NOMO-1 treated with dmso at 0.1 percent for 144 hours (cell line): ENCODE results near the gene MYH13.

Experiments
- DNase-seq: peaks from one replicate; lab custom pipeline; 2025; ENCODE audit not compliant: unreplicated experiment; lab: John Stamatoyannopoulos, UW

MYH13 gene

DNA sequence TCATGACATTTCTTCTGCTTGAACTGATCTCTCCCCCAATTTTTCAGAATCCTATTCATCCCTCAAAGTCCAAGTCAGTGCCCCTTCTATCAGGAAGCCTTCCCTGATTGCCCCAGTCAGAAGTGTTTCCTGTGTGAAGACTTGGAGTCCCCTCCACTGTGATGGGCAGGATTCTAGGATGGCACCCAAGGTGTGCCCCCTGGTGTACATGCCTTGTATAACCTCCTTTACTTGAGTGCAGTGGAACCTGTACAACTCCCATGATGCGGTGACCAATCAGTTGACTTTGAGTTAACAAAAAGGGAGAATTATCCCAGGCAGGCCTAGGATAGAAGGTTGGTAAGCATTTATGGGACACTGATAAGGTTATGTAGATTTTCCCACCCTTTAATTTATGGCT is 23.4 kb downstream of the MYH13 start:
- no peak for DNase-seq

DNA sequence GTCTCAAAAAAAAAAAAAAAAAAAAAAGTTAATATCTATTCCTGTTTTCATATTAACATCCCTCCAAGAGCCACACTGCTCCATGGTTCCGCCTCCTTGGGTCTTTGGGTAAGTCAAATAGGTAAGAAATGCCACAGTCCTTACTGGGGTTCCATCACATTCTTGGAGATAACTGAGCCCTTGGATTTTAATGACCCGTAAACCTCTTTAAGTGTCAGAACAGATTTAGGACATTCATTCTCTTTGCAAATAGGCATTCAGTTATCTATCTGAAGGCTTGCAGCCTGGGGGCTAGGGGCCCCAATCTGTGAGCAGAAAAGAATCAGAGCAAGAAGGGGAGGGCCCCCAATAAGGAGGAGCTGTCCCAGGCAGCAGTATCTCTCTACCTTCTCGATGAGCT is 28.0 kb downstream of the MYH13 start:
- DNase-seq: no peak

DNA sequence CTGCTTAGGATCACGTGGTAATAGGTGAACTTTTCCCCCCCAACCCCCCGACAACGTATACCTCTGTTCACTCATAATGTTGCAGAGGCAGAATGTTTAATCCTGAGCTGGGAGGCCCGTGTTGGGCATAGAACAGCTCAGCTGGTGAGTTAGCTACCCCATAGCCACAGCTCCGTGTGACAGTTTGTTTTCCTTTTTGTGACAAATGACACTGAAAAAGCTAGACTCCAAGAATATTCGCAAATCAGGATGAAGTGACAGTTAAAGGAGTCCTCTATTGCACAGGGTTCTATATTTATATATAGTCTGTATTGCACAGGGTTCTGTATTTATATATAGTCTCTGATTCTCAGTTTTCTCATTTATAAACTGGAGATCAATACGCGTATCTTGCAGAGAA is 33.8 kb downstream of the MYH13 start:
- no peak for DNase-seq

DNA sequence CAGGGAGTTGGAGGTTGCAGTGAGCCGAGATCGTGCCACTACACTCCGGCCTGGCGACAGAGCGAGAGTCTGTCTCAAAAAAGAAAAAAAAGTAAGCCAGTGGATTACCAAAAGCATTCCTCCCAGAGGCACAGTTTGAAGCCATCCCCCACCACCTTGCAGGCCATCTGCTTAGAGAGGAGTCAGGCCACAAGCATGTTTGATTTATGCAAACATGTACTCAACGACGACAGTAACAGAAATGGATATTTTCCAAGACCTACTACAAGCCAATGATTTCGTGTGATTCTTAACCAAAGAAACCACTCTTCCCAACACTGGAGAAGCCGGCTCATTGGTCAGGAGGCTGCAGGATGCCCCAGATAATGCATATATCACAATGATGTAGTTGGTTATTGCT is 34.8 kb downstream of the MYH13 start:
- DNase-seq: no peak

GRCh38 chr17:10337136-10337535 is 35.7 kb downstream of the MYH13 start:
- DNase-seq: no peak

- DNase-seq: no peak
Measured at GRCh38 chr17:10336393-10336792, 36.4 kb downstream of the MYH13 start.

GRCh38 chr17:10332515-10332914 is 40.3 kb downstream of the MYH13 start:
- DNase-seq: no peak

- no peak for DNase-seq
Measured at GRCh38 chr17:10328971-10329923, 43.6 kb downstream of the MYH13 start.

DNA sequence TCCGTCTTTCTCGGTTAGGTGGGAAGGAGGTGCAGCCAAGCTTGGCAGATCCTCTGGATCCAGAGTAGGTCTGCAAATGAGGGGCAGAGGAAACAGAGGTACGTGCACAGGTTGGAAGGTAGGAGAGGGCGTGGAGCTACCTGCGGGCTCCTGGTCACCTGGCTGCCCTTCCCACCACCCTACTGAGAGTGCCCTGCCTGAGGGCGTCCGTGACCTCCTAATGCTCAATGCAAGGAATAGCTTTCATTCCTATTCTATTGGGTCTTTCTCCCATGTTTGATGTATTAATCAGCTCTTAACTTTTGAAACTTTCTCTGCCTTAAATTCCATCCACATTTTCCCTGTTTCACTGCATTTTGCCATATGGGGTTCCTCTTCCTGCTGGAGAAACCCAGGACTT is 44.6 kb downstream of the MYH13 start:
- DNase-seq: no peak

DNA sequence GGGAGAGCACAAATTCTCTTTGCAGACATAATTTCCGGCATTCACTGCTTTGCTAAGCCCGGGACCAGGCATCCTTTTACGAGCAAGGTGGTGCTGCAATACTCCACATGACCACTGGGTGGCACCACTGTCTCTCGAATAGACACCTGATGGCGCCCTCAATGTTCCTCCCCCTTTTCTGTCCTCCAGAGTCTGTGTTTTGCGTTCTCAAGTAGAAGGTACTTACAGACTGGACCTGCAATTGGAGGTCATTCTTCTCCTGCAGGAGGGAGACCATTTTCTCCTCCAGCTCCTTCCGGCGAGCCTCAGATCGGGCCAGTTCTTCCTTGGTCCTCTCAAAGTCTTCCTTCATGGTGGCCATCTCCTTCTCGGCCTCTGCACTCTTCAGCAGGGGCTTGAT is 45.2 kb downstream of the MYH13 start:
- no peak for DNase-seq

DNA sequence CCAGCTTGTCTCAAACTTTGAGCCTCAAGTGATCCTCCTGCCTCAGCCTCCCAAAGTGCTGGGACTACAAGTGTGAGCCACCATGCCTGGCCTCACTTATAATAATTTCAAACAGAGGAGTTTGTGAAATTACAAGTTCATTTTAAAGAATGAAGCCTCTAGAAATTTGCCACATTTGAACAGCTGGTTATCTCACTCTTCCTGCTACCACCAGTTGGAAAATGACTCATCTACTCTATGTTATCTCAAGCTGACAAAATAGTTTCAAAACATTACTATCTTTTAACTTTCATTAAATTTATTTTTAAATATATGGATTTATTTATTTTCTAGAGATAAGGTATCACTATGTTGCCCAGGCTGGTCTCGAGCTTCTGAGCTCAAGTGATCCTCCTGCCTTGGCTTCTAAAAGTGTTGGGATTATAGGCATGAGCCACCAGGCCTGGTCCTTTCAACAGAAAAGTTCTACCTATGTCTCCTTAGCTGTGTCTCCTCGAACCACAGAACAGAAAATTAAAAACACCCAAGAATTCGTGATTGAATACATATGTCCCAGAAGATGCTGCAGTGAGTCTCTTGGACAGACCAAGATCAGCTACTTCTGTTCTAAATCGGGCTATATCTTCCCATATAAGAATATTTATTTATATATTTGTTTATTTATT is 47.6 kb downstream of the MYH13 start:
- DNase-seq: no peak

DNA sequence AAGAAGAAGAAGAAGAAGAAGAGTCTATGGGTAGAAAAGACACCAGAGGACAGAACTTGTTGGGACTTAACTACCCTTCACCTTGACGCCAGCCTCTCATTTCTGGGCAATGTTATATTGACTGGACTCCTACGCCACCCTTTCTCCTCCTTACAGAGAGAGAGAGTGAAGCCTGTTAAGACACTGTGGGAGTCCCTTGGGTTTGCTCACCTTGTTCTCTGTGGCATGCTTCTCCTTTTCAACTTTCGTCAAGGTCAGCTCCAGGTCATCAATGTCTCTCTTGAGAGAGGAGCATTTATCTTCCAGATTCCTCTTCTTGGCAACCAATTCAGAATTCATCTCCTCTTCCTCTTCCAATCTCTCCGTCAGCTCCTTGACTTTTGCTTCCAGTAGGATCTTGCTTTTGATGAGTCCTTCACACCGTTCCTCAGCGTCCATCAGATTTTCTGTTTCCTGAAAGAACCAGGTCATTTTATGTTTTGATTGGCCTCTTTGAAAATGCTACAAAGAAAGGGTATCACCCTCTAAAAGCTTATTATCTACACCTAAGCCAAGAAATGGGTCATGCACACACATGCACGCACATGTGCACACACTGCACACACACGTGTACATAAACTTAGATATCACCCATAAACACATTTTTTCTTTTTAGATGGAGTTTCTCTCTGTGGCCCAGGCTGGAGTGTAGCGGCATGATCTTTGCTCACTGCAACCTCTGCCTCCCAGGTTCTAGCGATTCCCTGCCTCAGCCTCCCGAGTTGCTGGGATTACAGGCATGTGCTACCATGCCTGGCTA is 48.8 kb downstream of the MYH13 start:
- DNase-seq: no peak

GRCh38 chr17:10318535-10318934 is 54.3 kb downstream of the MYH13 start:
- DNase-seq: peak; percentile 17

- no peak for DNase-seq
Measured at GRCh38 chr17:10317543-10317834, 55.3 kb downstream of the MYH13 start.

DNA sequence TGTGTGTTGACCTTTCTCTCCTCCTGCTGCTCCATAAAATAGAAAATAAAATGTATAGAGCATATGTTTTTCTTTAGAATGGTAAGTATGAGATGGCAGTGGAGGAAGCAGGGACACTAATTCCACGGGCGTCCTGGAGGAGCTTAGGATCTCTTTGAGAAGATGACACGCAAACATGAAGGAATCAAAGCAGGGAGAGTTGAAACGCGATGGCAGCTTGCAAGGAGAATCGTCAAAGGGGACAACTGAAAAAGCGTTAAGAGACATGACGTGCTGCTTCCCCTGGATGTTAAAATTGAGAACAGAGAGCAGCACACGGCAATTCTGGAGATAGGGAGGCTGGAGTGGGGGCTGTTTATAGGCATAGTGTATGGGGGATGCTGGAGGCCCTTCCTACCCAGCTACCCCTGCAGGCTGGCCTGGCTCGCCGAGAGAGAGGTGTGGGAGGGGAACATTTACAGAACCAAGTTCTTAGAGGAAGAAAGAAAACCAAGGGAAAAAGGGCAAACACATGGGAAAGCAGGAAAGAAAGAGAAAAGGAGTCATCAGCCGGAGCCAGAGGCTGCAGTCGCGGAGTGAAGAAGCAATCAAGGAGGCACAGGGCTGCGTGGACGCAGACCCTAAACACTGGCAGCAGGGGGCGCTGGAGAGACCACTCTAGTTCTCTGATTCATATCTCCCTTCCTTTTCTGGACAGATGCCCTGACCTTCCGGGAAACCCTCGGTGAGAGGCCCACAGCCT is 55.8 kb downstream of the MYH13 start:
- peak; percentile 17 for DNase-seq

- no peak for DNase-seq
Measured at GRCh38 chr17:10314329-10314728, 58.5 kb downstream of the MYH13 start.

- DNase-seq: no peak
Measured at GRCh38 chr17:10313037-10313672, 59.7 kb downstream of the MYH13 start.

DNA sequence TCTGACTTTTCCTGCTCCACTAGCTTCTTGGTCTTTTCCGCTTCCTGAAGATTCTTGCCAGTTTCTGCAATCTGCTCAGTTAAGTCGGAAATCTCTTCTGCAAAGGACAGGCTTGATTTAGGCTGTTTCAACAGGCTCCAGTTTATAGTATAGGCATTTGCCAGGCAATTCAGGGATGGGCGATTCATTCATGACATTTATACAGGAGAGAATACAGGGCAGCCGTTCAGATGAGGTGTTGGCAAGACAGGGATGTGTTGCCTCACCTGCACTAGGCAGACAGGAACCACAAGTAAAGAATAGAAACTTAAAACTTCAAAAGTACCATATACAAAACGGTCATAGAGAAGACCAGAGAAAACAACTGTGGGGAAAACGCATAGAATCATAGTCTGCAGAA is 61.7 kb downstream of the MYH13 start:
- DNase-seq: no peak

DNA sequence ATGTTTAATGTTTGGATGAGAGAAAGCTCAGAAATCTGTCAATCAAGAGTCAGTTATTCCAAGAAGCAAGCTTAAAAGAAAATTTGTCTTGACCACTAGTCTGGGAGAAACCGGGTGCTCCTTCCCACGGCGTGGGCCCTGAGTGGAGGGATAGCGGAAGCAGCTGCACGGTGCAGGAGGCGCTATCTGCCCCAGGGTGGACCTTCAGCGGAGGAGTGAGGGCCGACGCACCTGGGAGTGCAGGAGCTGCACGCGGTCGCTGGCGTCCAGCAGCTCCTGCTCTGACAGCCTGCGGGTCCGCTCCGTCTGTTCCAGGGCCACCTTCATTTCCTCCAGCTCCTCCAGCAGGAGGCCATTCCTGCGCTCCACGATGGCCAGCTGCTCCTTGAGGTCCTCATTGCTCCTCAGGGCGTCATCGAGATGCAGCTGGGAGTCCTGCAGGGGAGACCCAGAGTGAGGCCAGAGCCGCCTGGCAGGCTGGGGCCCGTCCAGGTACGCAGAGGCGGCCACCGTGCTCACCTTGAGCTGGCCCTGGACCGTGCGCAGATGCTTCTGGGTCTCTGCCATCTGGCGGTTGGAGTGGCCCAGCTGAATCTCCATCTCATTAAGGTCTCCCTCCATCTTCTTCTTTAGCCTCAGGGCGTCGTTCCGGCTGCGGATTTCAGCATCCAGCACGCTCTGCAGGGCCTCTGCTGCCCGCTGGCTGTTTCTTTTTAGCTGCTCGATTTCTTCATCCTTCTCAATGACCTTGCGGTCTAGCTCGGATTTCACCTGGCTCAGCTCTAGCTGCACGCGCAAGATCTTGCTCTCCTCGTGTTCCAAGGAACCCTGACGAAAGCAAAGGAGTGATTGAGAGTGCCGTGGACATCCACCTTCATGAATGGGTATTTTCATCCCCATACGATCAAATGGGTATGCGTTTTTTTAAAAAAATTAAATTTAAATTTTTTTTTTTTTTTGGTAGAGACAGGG is 63.5 kb downstream of the MYH13 start:
- DNase-seq: no peak
